K562 (cell line): Measurements from ENCODE around the gene SERPINF2. TPM values are rescaled to one million over a fixed set of nuclear protein-coding genes. Genes with fewer than 3 reads are reported as not detected.
A peak's percentile ranks its signal among the peaks of the same experiment; 100 is the strongest.

ENCODE experiments used
- ARID1B ChIP-seq: fragments of 450-650 bp; IDR thresholded peaks from 2 replicates; pipeline ENCODE4 v1.6.1; 2016; ENCODE audit warnings: antibody characterized with exemption, mild to moderate bottlenecking, inconsistent platforms
- EGR1 ChIP-seq: fragments of 450-650 bp; conservative IDR thresholded peaks from 2 replicates; pipeline ENCODE4 v1.6.1; 2017; ENCODE audit warnings: mild to moderate bottlenecking
- EHMT2 ChIP-seq: fragments of 450-650 bp; IDR thresholded peaks from 2 replicates; pipeline ENCODE4 v1.6.1; 2018; ENCODE audit warnings: antibody characterized with exemption
- ETV6 ChIP-seq, 3 experiments: fragments of 150-350 bp in 1 of 3; sonication (generic) in 1 of 3; formaldehyde crosslinking in 1 of 3; IDR thresholded peaks; 2 replicates each; pipeline versions ENCODE4 v1.6.1 to v1.8.0; 2014 to 2022; ENCODE audit warnings: borderline replicate concordance in 2 of 3, low read depth in 2 of 3, antibody characterized with exemption in 1 of 3, low read length in 1 of 3, mild to moderate bottlenecking in 1 of 3, missing genetic modification reagents in 1 of 3
- FOXJ3 ChIP-seq: sonication (generic); formaldehyde crosslinking; IDR thresholded peaks from 2 replicates; pipeline ENCODE4 v1.4.0; 2020; ENCODE audit warnings: mild to moderate bottlenecking, missing genetic modification reagents
- KAT7 ChIP-seq: sonication (generic); formaldehyde crosslinking; IDR thresholded peaks from 2 replicates; pipeline ENCODE4 v1.8.0; 2022; ENCODE audit warnings: missing genetic modification reagents, mild to moderate bottlenecking, borderline replicate concordance
- L3MBTL2 ChIP-seq: fragments of 450-650 bp; IDR thresholded peaks from 2 replicates; pipeline ENCODE4 v1.6.1; 2016; ENCODE audit warnings: mild to moderate bottlenecking, moderate library complexity
- MEIS2 ChIP-seq: fragments of 450-650 bp; IDR thresholded peaks from 2 replicates; pipeline ENCODE4 v1.6.1; 2014; ENCODE audit warnings: mild to moderate bottlenecking; ENCODE audit not compliant: partially characterized antibody
- MGA ChIP-seq: fragments of 450-650 bp; IDR thresholded peaks from 2 replicates; pipeline ENCODE4 v1.6.1; 2016; ENCODE audit warnings: mild to moderate bottlenecking, moderate library complexity
- POLR2AphosphoS2 ChIP-seq: IDR thresholded peaks from 2 replicates; pipeline ENCODE4 v1.6.1; 2012; ENCODE audit warnings: low read length, improper control_type of control experiment
- TCF3 ChIP-seq: sonication (generic); formaldehyde crosslinking; IDR thresholded peaks from 2 replicates; pipeline ENCODE4 v1.4.0; 2020; ENCODE audit warnings: mild to moderate bottlenecking, missing genetic modification reagents
- TRIM24 ChIP-seq, 2 experiments: fragments of 450-650 bp; IDR thresholded peaks; 2 replicates each; pipeline ENCODE4 v1.6.1; 2016
- ZFP1 ChIP-seq: fragments of 450-650 bp; formaldehyde crosslinking; IDR thresholded peaks from 2 replicates; pipeline ENCODE4 v1.4.0; 2020; ENCODE audit warnings: mild to moderate bottlenecking, mixed read lengths
- ZNF395 ChIP-seq: fragments of 200-800 bp; sonication (Bioruptor generic); IDR thresholded peaks from 2 replicates; pipeline ENCODE4 v1.6.1; 2017; ENCODE audit warnings: missing genetic modification characterization, missing compliant biosample characterization
- polyA plus RNA-seq, 8 experiments: library from polyadenylated mRNA; depleted of rRNA in 4 of 8; stranded (reverse) in 5 of 8; unstranded in 3 of 8; fragments of >200 nt; fragmentation: Nextera tagmentation in 2 of 8; fragmentation: Illumina TruSeq in 1 of 8; extraction: Ambion mirVana in 2 of 8; extraction: Trizol in 1 of 8; gene quantifications; 2 replicates each; pipeline versions ENCODE4 v1.2.1 to v1.2.3, GENCODE V29; 2011 to 2014; ENCODE audit warnings: inconsistent platforms in 1 of 8, missing spikeins in 1 of 8
- total RNA-seq, 7 experiments: library from RNA; depleted of rRNA in 6 of 7; stranded (reverse); fragments of >200 nt in 6 of 7; fragmentation: Illumina TruSeq in 2 of 7; extraction: Trizol in 2 of 7; gene quantifications; 2 replicates each; pipeline versions ENCODE4 v1.2.1 to v1.2.3, GENCODE V29; 2011 to 2021; ENCODE audit warnings: low replicate concordance in 1 of 7

Gene SERPINF2
- total and polyA plus RNA-seq, 9 of the 15 experiments (the other 6 are each of a cell fraction or from before 2014, with no cell fraction given), result 0.22 TPM; not detected in 8

- TF ChIP-seq MGA (peak; percentile 25; the same call in 1 of the 2 replicates), KAT7 (CRISPR knock-in tag) (no peak), POLR2AphosphoS2 (no peak), TCF3 (CRISPR knock-in tag) (no peak), ARID1B (0 out of 2 replicates have a peak, but pooled peaks have one; percentile 11), FOXJ3 (CRISPR knock-in tag) (no peak), L3MBTL2 (peak; percentile 31; the same call in 1 of the 2 replicates), EGR1 (peak; percentile 38; the same call in 1 of the 2 replicates), ETV6 (IDR thresholded peaks at IDR 0.05; ENCODE audit: borderline replicate concordance in 1 of 2, low read depth in 2 of 2, low read length in 1 of 2) (no peak), ETV6 (CRISPR knock-in tag; IDR thresholded peaks at IDR 0.05; ENCODE audit: borderline replicate concordance) (no peak), TRIM24 (IDR thresholded peaks at IDR 0.05) (peak in 1 of 2 experiments; percentile 11; a peak in 1 of 4 replicates), EHMT2 (0 out of 2 replicates have a peak, but pooled peaks have one; percentile 13), ZNF395 (CRISPR knock-in tag) (no peak), ZFP1 (CRISPR knock-in tag) (no peak), MEIS2 (peak; percentile 27)
These were observed 13.2 kb downstream of the SERPINF2 start (continued) for GRCh38 chr17:1755827-1756262.
